Muscle layer of colon (tissue), 2 donors: ENCODE data around the gene NEURL4.

Experiments
- H3K27ac ChIP-seq: one replicate; pipeline ENCODE4 v1.7.0; 2013; ENCODE audit warnings: low read depth, mild to moderate bottlenecking, low read length, moderate library complexity
- H3K27me3 ChIP-seq, 2 donors: one replicate each; pipeline ENCODE4 v1.7.0; 2013; ENCODE audit warnings: low read length in 2 of 2, mild to moderate bottlenecking in 2 of 2; ENCODE audit not compliant: insufficient read depth in 2 of 2, control insufficient read depth in 1 of 2
- H3K36me3 ChIP-seq: one replicate; pipeline ENCODE4 v1.7.0; 2013; ENCODE audit warnings: mild to moderate bottlenecking, low read length; ENCODE audit not compliant: insufficient read depth
- H3K4me1 ChIP-seq: one replicate; pipeline ENCODE4 v1.7.0; 2013; ENCODE audit warnings: mild to moderate bottlenecking, low read length; ENCODE audit not compliant: insufficient read depth
- H3K4me3 ChIP-seq, 2 donors: one replicate each; pipeline ENCODE4 v1.7.0; 2013; ENCODE audit warnings: low read length in 2 of 2, low read depth in 1 of 2, mild to moderate bottlenecking in 1 of 2, moderate library complexity in 1 of 2
- H3K9ac ChIP-seq: one replicate; pipeline ENCODE4 v1.7.0; 2013; ENCODE audit warnings: low read length
- H3K9me3 ChIP-seq: one replicate; pipeline ENCODE4 v1.7.0; 2013; ENCODE audit warnings: mild to moderate bottlenecking, low read length
- donor health status: abdominal sarcoma.
- donor health status: Adenocarcinoma of cecum.

Gene NEURL4

GRCh38 chr17:7292729-7293128 is 36.4 kb downstream of the NEURL4 start:
- H3K9me3 ChIP-seq: no peaks in the 10 kb centered on the region
- H3K27ac ChIP-seq: peak overlapping the region; percentile 4
- H3K36me3 ChIP-seq: no peaks in the 10 kb centered on the region
- peaks cover 51% of the 10 kb centered on the region for H3K4me1 ChIP-seq
- no peak overlapping the region for H3K4me3 ChIP-seq
- H3K27me3 ChIP-seq: peaks cover 0 to 24% of the 10 kb centered on the region in 2 donors
- no peak overlapping the region for H3K9ac ChIP-seq

DNA sequence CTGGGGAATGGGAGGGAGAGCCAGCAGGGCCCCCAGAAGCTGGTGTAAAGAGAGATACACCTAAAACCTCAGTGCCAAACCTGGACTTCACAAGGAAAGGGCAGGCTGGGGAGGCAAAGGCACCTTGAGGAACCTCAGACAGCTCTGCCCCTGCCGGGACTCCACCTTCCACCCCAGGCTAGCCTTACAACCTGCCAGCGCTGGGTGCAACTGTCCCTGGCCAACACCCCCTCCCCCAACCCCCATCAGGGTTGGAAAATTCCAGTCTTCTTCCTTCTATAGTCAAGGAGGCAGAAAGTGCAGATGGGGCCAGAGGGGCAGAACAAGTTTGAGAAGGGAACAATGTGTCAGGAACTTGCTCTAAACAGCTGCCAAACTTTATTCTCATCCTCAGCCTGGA is 36.9 kb downstream of the NEURL4 start:
- no peaks in the 10 kb centered on the region for H3K36me3 ChIP-seq
- peak overlapping the region; percentile 4 for H3K27ac ChIP-seq
- peaks cover 51% of the 10 kb centered on the region for H3K4me1 ChIP-seq
- no peaks in the 10 kb centered on the region for H3K9me3 ChIP-seq
- H3K27me3 ChIP-seq: peaks cover 0 to 24% of the 10 kb centered on the region in 2 donors
- H3K9ac ChIP-seq: no peak overlapping the region
- no peak overlapping the region for H3K4me3 ChIP-seq

DNA sequence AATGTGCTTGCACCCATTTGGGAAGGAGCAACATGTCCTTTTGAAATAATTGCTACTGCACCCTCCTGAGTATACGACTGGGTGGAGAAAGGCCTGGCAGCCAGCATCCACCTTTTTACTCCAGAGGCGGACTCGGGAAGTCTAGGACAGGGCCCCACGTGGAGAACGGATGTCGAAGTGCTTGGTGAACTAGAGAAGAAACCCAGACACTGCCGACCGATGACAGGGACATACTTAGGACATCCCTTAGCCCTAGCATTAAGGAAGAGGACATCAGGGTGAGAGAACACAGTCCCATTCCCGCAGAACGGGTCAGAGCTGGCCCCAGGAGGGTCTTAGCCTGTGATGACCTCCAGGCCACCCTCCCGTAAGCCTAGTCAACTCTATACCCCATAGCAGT is 38.5 kb downstream of the NEURL4 start:
- no peak overlapping the region for H3K9ac ChIP-seq
- H3K4me3 ChIP-seq: no peak overlapping the region
- peaks cover 42% of the 10 kb centered on the region for H3K4me1 ChIP-seq
- peaks cover 0 to 24% of the 10 kb centered on the region in 2 donors for H3K27me3 ChIP-seq
- H3K9me3 ChIP-seq: no peaks in the 10 kb centered on the region
- H3K27ac ChIP-seq: no peak overlapping the region
- peaks cover 12% of the 10 kb centered on the region for H3K36me3 ChIP-seq

- Histone ChIP-seq H3K4me3 (no peak overlapping the region), H3K27ac (no peak overlapping the region), H3K36me3 (peaks cover 17% of the 10 kb centered on the region), H3K9ac (no peak overlapping the region), H3K9me3 (no peaks in the 10 kb centered on the region), H3K4me1 (peaks cover 40% of the 10 kb centered on the region), H3K27me3 (peaks cover 0 to 23% of the 10 kb centered on the region in 2 donors)
These were observed 39.0 kb downstream of the NEURL4 start for GRCh38 chr17:7290166-7290565.

- Histone ChIP-seq H3K27me3 (peaks cover 0 to 17% of the 10 kb centered on the region in 2 donors), H3K9me3 (no peaks in the 10 kb centered on the region), H3K27ac (peak overlapping the region; percentile 55), H3K4me3 (no peak overlapping the region), H3K4me1 (peaks cover 43% of the 10 kb centered on the region), H3K36me3 (peaks cover 24% of the 10 kb centered on the region), H3K9ac (no peak overlapping the region)
These were observed 39.7 kb downstream of the NEURL4 start for GRCh38 chr17:7289256-7290032.

- H3K27ac ChIP-seq: peak overlapping the region; percentile 37
- peaks cover 32% of the 10 kb centered on the region for H3K4me1 ChIP-seq
- H3K36me3 ChIP-seq: peaks cover 32% of the 10 kb centered on the region
- no peaks in the 10 kb centered on the region for H3K9me3 ChIP-seq
- no peak overlapping the region for H3K4me3 ChIP-seq
- no peak overlapping the region for H3K9ac ChIP-seq
- H3K27me3 ChIP-seq: peaks cover 0 to 9% of the 10 kb centered on the region in 2 donors
These were observed 43.5 kb downstream of the NEURL4 start for GRCh38 chr17:7285679-7286078.

DNA sequence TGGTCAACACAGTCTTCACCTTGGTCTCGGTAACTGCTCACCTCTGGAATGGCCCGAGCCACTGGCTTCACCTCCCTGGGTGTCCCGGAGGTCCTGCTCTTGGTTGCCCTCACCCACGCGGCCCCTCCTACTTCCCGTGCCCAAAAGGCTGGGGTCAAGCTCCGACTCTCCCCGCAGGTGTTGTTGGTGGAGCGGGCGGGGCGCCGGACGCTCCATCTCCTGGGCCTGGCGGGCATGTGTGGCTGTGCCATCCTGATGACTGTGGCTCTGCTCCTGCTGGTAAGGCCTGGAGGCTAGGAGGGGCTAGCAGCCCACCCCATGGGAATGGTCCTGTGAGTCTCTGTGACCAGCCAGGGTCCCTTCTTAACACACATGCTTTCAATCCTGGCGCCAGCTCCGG is 44.2 kb downstream of the NEURL4 start:
- no peaks in the 10 kb centered on the region for H3K9me3 ChIP-seq
- H3K27ac ChIP-seq: peak overlapping the region; percentile 59
- peaks cover 0 to 4% of the 10 kb centered on the region in 2 donors for H3K27me3 ChIP-seq
- H3K9ac ChIP-seq: no peak overlapping the region
- H3K4me3 ChIP-seq: no peak overlapping the region
- peaks cover 32% of the 10 kb centered on the region for H3K36me3 ChIP-seq
- H3K4me1 ChIP-seq: peaks cover 32% of the 10 kb centered on the region

GRCh38 chr17:7283471-7284216 is 45.5 kb downstream of the NEURL4 start:
- peaks cover 32% of the 10 kb centered on the region for H3K4me1 ChIP-seq
- H3K27ac ChIP-seq: peak overlapping the region; percentile 83
- no peaks in the 10 kb centered on the region for H3K9me3 ChIP-seq
- H3K4me3 ChIP-seq: peak overlapping the region; percentile 53 to 85
- H3K36me3 ChIP-seq: peaks cover 32% of the 10 kb centered on the region
- H3K27me3 ChIP-seq: no peaks in the 10 kb centered on the region
- H3K9ac ChIP-seq: peak overlapping the region; percentile 81

DNA sequence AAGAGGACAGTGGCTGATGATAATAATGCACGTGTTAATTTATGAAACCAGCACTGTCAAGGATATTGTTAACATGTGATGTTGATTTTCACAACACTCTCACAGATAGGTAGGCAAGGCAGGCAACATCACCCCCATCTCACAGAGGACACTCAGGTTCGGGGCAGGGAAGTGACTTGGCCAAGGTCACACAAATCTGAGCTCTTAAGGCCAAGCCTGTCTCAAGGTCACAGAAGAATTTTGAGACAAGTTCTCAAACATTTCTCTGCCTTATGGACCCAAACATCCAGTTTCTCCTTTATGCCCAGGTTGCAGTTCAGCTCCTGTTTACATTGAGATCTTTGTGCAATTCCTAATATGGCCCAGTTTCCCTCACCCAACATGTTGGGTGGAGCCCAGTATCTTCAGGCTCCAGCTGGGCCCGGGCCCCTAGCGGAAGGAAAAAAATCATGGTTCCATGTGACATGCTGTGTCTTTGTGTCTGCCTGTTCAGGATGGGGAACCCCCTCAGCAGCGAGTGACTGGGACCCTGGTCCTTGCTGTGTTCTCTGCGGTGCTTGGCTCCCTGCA is 46.3 kb downstream of the NEURL4 start:
- H3K9ac ChIP-seq: peak overlapping the region; percentile 81
- H3K36me3 ChIP-seq: peaks cover 32% of the 10 kb centered on the region
- peaks cover 32% of the 10 kb centered on the region for H3K4me1 ChIP-seq
- H3K27ac ChIP-seq: peak overlapping the region; percentile 83
- H3K27me3 ChIP-seq: no peaks in the 10 kb centered on the region
- H3K9me3 ChIP-seq: no peaks in the 10 kb centered on the region
- H3K4me3 ChIP-seq: peak overlapping the region; percentile 53 to 85

- no peaks in the 10 kb centered on the region for H3K9me3 ChIP-seq
- no peaks in the 10 kb centered on the region for H3K27me3 ChIP-seq
- H3K4me3 ChIP-seq: peak overlapping the region; percentile 53 to 85
- H3K27ac ChIP-seq: peak overlapping the region; percentile 83
- H3K4me1 ChIP-seq: peaks cover 32% of the 10 kb centered on the region
- peaks cover 32% of the 10 kb centered on the region for H3K36me3 ChIP-seq
- peak overlapping the region; percentile 81 for H3K9ac ChIP-seq
These were observed 47.0 kb downstream of the NEURL4 start for GRCh38 chr17:7281953-7282751.
